OCI-LY1 (cell line): ENCODE measurements around the gene POU2F1.

Experiments
- H2AFZ ChIP-seq: fragments of 200-600 bp; sonication (generic), shearing (Covaris generic); 2 replicates; pipeline ENCODE4 v1.6.0; 2014; ENCODE audit warnings: antibody characterized with exemption, mild to moderate bottlenecking, low read length
- H3F3A ChIP-seq: fragments of 200-600 bp; sonication (generic), shearing (Covaris generic); 2 replicates; pipeline ENCODE4 v1.6.0; 2014; ENCODE audit warnings: mild to moderate bottlenecking, antibody characterized with exemption, low read length, moderate library complexity; ENCODE audit not compliant: insufficient read depth
- H3K27ac ChIP-seq: fragments of 200-600 bp; sonication (generic); 2 replicates; pipeline ENCODE4 v1.5.1; 2014; ENCODE audit warnings: low read length, mixed run types, mild to moderate bottlenecking, low read depth; ENCODE audit not compliant: poor library complexity, severe bottlenecking
- H3K27me3 ChIP-seq: fragments of 200-600 bp; sonication (generic); 2 replicates; pipeline ENCODE4 v1.6.0; 2014; ENCODE audit warnings: antibody characterized with exemption, mild to moderate bottlenecking, low read length, moderate library complexity; ENCODE audit not compliant: insufficient read depth
- H3K36me3 ChIP-seq: fragments of 200-600 bp; sonication (generic); 2 replicates; pipeline ENCODE4 v1.6.1; 2014; ENCODE audit warnings: mild to moderate bottlenecking, antibody characterized with exemption, low read length, moderate library complexity, mixed read lengths; ENCODE audit not compliant: insufficient read depth
- H3K4me1 ChIP-seq: fragments of 200-600 bp; sonication (generic); 2 replicates; pipeline ENCODE4 v1.5.1; 2014; ENCODE audit warnings: mild to moderate bottlenecking, low read length, moderate library complexity; ENCODE audit not compliant: insufficient read depth, severe bottlenecking
- H3K4me2 ChIP-seq: fragments of 200-600 bp; sonication (generic), shearing (Covaris generic); 2 replicates; pipeline ENCODE4 v1.6.1; 2014; ENCODE audit warnings: low read length
- H3K4me3 ChIP-seq: fragments of 200-600 bp; sonication (generic); 2 replicates; pipeline ENCODE4 v1.5.1; 2014; ENCODE audit warnings: low read length, low read depth, mild to moderate bottlenecking, mixed read lengths; ENCODE audit not compliant: poor library complexity, severe bottlenecking
- H3K79me2 ChIP-seq: fragments of 200-600 bp; shearing (Covaris generic); 2 replicates; pipeline ENCODE4 v1.6.1; 2016; ENCODE audit warnings: mixed run types, low read length, mixed read lengths; ENCODE audit not compliant: insufficient read depth
- H3K9ac ChIP-seq: fragments of 200-600 bp; sonication (generic), shearing (Covaris generic); 2 replicates; pipeline ENCODE4 v1.6.1; 2014; ENCODE audit warnings: mild to moderate bottlenecking, low read length, mixed read lengths
- H3K9me2 ChIP-seq: fragments of 200-600 bp; sonication (generic), shearing (Covaris generic); 2 replicates; pipeline ENCODE4 v1.6.1; 2014; ENCODE audit warnings: low read depth, mild to moderate bottlenecking, low read length, mixed read lengths
- H3K9me3 ChIP-seq: fragments of 200-600 bp; shearing (Covaris generic); 2 replicates; pipeline ENCODE4 v1.6.1; 2014; ENCODE audit warnings: low read length, mixed read lengths
- H4K20me1 ChIP-seq: fragments of 200-600 bp; sonication (generic), shearing (Covaris generic); 2 replicates; pipeline ENCODE4 v1.6.0; 2016; ENCODE audit warnings: mild to moderate bottlenecking, low read length; ENCODE audit not compliant: insufficient read depth
- CTCF ChIP-seq: fragments of 200-600 bp; sonication (generic), shearing (Covaris generic); IDR thresholded peaks from 2 replicates; pipeline ENCODE4 v1.5.1; 2017; ENCODE audit warnings: mild to moderate bottlenecking, antibody characterized with exemption, low read length, moderate library complexity, mixed read lengths
- EZH2 ChIP-seq: fragments of 200-600 bp; sonication (generic), shearing (Covaris generic); IDR thresholded peaks from 2 replicates; pipeline ENCODE4 v1.8.0; 2017; ENCODE audit warnings: borderline replicate concordance, mixed run types, mild to moderate bottlenecking, antibody characterized with exemption, low read length, moderate library complexity, mixed read lengths

POU2F1 gene

GRCh38 chr1:167276969-167277368 lies 56.3 kb downstream of the POU2F1 start:
- H3K9me3 ChIP-seq: no peaks in the 10 kb centered on the region
- H3K79me2 ChIP-seq: no peaks in the 10 kb centered on the region
- H3K27ac ChIP-seq: no peak overlapping the region
- TF ChIP-seq CTCF: no peak
- no peak for TF ChIP-seq EZH2
- H4K20me1 ChIP-seq: no peaks in the 10 kb centered on the region
- no peaks in the 10 kb centered on the region for H3K9me2 ChIP-seq
- H3K36me3 ChIP-seq: no peaks in the 10 kb centered on the region
- no peaks in the 10 kb centered on the region for H3F3A ChIP-seq
- H3K4me1 ChIP-seq: peaks cover 32% of the 10 kb centered on the region
- H3K4me3 ChIP-seq: no peak overlapping the region
- H3K27me3 ChIP-seq: no peaks in the 10 kb centered on the region
- no peak overlapping the region for H2AFZ ChIP-seq
- H3K4me2 ChIP-seq: no peak overlapping the region
- H3K9ac ChIP-seq: no peak overlapping the region

- H3K79me2 ChIP-seq: no peaks in the 10 kb centered on the region
- no peak overlapping the region for H3K27ac ChIP-seq
- H3K4me3 ChIP-seq: no peak overlapping the region
- no peak overlapping the region for H3K9ac ChIP-seq
- H4K20me1 ChIP-seq: no peaks in the 10 kb centered on the region
- TF ChIP-seq EZH2 (no peak), CTCF (no peak)
- H3K4me1 ChIP-seq: peaks cover 17% of the 10 kb centered on the region
- no peaks in the 10 kb centered on the region for H3K27me3 ChIP-seq
- H3K36me3 ChIP-seq: no peaks in the 10 kb centered on the region
- H2AFZ ChIP-seq: no peak overlapping the region
- no peak overlapping the region for H3K4me2 ChIP-seq
- no peaks in the 10 kb centered on the region for H3K9me3 ChIP-seq
- H3K9me2 ChIP-seq: no peaks in the 10 kb centered on the region
- H3F3A ChIP-seq: no peaks in the 10 kb centered on the region
Observed at GRCh38 chr1:167278497-167278896, 57.8 kb downstream of the POU2F1 start.

GRCh38 chr1:167280912-167281311 lies 60.2 kb downstream of the POU2F1 start:
- no peak for TF ChIP-seq EZH2
- TF ChIP-seq CTCF: no peak
- Histone ChIP-seq H3K9me2 (no peaks in the 10 kb centered on the region), H3K4me1 (no peaks in the 10 kb centered on the region), H4K20me1 (no peaks in the 10 kb centered on the region), H2AFZ (no peak overlapping the region), H3K9me3 (no peaks in the 10 kb centered on the region), H3K36me3 (no peaks in the 10 kb centered on the region), H3K4me3 (no peak overlapping the region), H3K4me2 (no peak overlapping the region), H3K79me2 (no peaks in the 10 kb centered on the region), H3F3A (no peaks in the 10 kb centered on the region), H3K9ac (no peak overlapping the region), H3K27ac (no peak overlapping the region), H3K27me3 (no peaks in the 10 kb centered on the region)
